GM19043 (cell line): ENCODE data around the gene FBXO44.
"Not testable (repeated sequence)": the region's sequence is repeated elsewhere in the genome, so short reads cannot be mapped to it uniquely, and the experiment has no call there.

ENCODE experiments used
- ATAC-seq: cut with Tn5 transposase; IDR thresholded peaks from one replicate; pipeline ENCODE4 v1.9.1; 2021; ENCODE audit warnings: low read depth; ENCODE audit not compliant: unreplicated experiment

FBXO44 gene

DNA sequence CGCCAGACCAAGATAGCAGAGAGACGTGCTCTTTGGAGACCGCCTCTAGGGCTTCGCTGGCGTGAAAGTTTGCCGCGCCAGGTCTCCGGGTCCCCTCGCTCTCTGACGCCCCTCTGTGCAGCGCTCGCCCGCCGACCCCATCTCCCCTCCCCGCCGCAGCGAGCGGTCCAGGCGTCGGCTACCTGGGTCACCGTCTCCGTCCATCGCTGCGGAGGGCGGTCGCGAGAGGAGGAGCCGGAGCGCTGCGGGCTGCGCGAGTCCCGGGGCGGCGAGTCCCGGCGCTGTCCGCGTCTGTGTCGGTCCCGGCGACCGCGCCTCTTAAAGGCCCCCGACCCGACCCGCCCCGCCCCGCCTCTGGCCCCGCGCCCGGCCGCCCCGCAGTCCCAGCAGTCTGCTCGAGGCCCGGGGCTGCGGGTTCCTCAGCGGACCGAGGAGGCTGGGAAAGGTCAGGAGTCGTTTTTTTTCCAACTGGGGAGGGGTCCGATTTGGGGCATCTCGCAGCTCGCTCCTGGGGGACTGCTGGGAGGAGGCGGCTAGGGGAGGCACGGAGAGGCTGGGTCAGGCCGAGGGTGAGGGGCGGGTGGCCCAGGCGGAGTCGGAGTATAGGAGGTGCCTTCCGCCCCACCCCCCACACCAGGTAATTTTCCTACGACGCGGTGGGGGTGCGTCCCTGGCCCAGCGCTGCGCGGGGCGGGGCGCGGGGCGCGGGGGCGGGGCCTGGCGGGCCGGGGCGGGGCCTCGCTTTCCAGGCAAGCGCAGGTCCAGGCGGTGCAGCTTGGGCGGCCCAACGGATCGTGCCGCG lies at the start of gene FBXO44, which contains the start of gene FBXO2:
TSS of gene FBXO44 (plus strand) at position 741 of the 802 bp plus-strand sequence. CDS start 959 bp downstream, outside the sequence.
TSS of gene FBXO2 (minus strand) at position 293 of the 802 bp plus-strand sequence. CDS start at position 204, 89 bp downstream.
- ATAC-seq = no peak

DNA sequence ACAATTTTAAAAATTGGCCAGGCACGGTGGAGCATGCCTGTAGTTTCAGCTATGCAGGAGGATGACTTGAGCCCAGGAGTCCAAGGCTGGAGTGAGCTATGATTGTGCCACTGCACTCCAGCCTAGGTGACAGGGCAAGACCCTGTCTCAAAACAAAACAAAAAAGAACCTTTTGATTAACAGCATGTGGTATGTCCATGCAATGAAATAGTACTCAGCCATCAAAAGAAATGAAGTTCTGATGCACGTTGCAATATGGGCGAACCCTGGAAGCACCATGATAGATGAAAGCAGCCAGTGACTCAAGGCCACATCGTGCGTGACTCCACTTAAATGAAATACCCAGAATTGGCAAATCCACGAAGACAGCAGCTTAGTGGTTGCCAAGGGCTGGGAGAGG lies 47.9 kb upstream of the FBXO44 start:
- no peak for ATAC-seq

DNA sequence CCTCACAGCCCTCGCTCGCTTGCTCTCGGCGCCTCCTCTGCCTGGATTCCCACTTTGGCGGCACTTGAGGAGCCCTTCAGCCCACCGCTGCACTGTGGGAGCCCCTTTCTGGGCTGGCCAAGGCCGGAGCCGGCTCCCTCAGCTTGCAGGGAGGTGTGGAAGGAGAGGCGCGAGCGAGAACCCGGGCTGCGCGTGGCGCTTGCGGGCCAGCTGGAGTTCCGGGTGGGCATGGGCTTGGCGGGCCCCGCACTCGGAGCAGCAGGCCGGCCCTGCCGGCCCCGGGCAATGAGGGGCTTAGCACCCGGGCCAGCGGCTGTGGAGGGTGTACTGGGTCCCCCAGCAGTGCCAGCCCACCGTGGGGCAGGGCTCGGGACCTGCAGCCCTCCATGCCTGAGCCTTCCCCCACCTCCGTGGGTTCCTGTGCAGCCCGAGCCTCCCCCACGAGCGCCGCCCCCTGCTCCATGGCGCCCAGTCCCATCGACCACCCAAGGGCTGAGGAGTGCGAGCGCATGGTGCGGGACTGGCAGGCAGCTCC lies 46.0 kb upstream of the FBXO44 start:
- not testable (repeated sequence) for ATAC-seq

- not testable (repeated sequence) for ATAC-seq
Measured at GRCh38 chr1:11609378-11609777, 45.3 kb upstream of the FBXO44 start.

DNA sequence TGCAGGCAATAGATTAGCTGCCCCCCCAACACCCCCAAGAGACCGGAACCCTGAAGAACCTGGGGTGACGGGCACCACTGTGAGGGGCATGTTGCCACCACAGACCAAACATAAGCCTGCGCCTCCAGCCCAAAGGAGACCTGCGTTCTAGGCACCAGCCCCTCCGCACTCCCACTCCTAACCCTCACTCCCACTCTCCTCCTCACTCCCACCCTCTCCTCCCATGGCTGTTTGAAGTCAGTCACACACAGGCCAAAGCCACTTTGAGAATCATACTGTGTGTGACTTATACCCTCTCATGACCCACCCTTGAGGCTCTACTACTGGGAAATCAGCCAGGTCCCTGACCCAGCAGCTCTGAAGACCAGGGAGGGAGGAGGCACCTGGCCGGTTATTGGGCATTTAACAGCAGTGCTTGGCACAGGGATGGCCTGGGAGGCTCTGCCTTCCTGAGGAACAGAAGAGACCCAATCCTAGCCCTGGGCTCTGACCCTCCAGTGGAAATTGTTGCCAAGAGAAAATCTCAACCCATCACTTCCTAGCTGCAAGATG lies 44.0 kb upstream of the FBXO44 start:
- ATAC-seq = no peak

GRCh38 chr1:11611638-11612327 lies 42.9 kb upstream of the FBXO44 start:
- ATAC-seq = no peak

DNA sequence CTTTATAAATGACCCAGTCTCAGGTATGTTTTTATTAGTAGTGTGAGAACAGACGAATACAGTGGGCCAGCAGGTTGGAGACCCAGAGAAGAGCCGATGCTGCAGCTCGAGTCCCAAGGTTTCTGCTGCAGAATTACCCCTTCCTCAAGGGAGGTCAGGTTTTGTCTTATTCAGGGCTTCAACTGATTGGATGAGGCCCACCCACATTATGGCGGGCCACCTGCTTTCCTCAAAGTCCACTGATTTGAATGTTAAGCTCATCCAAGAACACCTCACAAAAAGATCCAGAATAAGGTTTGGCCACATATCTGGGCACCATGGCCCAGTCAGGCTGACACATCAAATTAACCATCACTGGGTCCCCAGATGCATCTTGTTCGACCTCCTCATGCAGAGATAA lies 41.3 kb upstream of the FBXO44 start:
- no peak for ATAC-seq

- ATAC-seq = no peak
Measured at GRCh38 chr1:11615090-11615489, 39.6 kb upstream of the FBXO44 start.

GRCh38 chr1:11616766-11617165 lies 37.9 kb upstream of the FBXO44 start:
- no peak for ATAC-seq

GRCh38 chr1:11617314-11617713 lies 37.4 kb upstream of the FBXO44 start:
- ATAC-seq = no peak

- ATAC-seq = no peak
Measured at GRCh38 chr1:11617741-11618140, 36.9 kb upstream of the FBXO44 start.

DNA sequence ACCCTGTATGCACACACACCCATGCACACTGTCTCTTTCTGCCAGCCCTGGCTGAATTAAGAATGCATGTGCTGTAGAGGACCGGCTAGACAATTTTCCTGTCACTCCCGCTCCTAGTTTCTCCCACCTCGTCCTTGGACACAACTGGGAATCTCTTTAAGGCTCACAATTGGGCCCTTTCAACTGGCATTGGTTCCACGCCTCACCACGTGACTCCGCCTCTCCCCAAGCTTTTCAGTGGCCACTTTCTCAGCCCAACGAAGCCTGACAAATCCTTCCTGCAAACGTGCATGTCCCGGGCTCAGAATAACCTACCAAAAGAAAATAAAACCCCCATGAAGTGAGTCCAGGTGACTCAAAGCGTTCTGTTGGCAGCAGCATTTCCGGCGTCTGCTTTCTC lies 34.3 kb upstream of the FBXO44 start:
- ATAC-seq = no peak

- ATAC-seq = no peak
Measured at GRCh38 chr1:11620924-11621323, 33.8 kb upstream of the FBXO44 start.

- no peak for ATAC-seq
Measured at GRCh38 chr1:11622398-11622797, 32.3 kb upstream of the FBXO44 start.

DNA sequence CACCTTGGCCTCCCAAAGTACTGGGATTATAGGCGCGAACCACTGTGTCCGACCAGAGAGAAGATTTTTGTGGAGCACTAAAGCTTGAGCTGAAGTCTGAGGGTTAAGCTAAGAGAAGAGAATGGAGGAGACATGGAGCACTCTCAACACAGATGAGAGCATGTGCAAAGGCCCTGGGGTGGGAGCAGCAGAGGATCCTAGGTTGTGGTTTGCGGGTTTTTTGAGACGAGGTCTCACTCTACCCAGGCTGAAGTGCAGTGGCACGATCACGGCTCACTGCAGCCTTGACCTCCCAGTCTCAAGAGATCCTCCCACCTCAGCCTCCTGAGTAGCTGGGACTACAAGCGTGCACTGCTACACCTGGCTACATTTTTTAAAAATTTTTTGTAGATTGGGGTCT lies 31.0 kb upstream of the FBXO44 start:
- no peak for ATAC-seq

GRCh38 chr1:11626551-11626950 lies 28.1 kb upstream of the FBXO44 start:
- no peak for ATAC-seq

DNA sequence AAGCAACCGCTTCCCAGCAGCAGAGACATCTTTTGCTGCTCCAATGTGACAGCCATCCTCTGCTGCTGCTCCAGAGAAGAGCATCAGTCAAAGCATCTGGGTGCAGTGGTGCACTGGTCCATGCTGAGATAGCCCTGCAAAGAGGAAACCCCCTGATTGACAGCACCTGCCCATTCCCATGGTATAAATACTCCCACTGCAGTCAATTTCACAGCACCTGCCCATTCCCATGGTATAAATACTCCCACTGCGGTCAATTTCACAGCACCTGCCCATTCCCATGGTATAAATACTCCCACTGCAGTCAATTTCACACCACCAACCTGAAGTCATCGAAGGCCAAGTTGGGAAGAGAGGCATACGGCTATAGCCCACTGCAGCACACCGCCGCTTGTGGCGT lies 25.9 kb upstream of the FBXO44 start:
- no peak for ATAC-seq

- ATAC-seq = no peak
Measured at GRCh38 chr1:11629184-11630016, 25.3 kb upstream of the FBXO44 start.

GRCh38 chr1:11634365-11635192 lies 20.1 kb upstream of the FBXO44 start:
- no peak for ATAC-seq

- no peak for ATAC-seq
Measured at GRCh38 chr1:11638121-11638520, 16.6 kb upstream of the FBXO44 start.
